Thoracic aorta (tissue), 2 donors: ENCODE data around the gene COX18. TPM values are rescaled to one million over a fixed set of nuclear protein-coding genes. Genes with fewer than 3 reads are reported as not detected.

Experiments
- ATAC-seq: fragments of 150-250 bp; one replicate; pipeline ENCODE4 v1.8.0; 2017; ENCODE audit warnings: low read depth; ENCODE audit not compliant: insufficient number of reproducible peaks, low FRiP score
- DNase-seq: peaks from one replicate; pipeline ENCODE4 v3.0.0-alpha.2; 2020; ENCODE audit warnings: low spot score
- H3K27ac ChIP-seq, 2 donors: fragments of 200-600 bp; sonication (generic); 1 replicate in 1 of 2; 2 replicates in 1 of 2; pipeline ENCODE4 v1.5.1; 2016; ENCODE audit warnings: mild to moderate bottlenecking in 2 of 2, moderate library complexity in 2 of 2
- H3K27me3 ChIP-seq: fragments of 200-600 bp; sonication (generic); replicated peaks from 2 replicates; pipeline ENCODE4 v1.6.0; 2016; ENCODE audit warnings: mild to moderate bottlenecking; ENCODE audit not compliant: insufficient read depth
- H3K36me3 ChIP-seq: fragments of 200-600 bp; sonication (generic); one replicate; pipeline ENCODE4 v1.5.1; 2016
- H3K4me1 ChIP-seq, 2 donors: fragments of 200-600 bp; sonication (generic); 1 replicate in 1 of 2; 2 replicates in 1 of 2; pipeline versions ENCODE4 v1.5.1 to v1.6.0; 2016; ENCODE audit warnings: low read depth in 2 of 2, mild to moderate bottlenecking in 1 of 2; ENCODE audit not compliant: control insufficient read depth in 1 of 2
- H3K4me3 ChIP-seq: fragments of 200-600 bp; sonication (generic); 2 replicates; pipeline ENCODE4 v1.5.1; 2016; ENCODE audit warnings: mild to moderate bottlenecking
- H3K9me3 ChIP-seq: fragments of 200-600 bp; sonication (generic); 2 replicates; pipeline ENCODE4 v1.5.1; 2016
- total RNA-seq, 2 donors: library from RNA; depleted of rRNA; stranded (reverse); fragments of >200 nt; gene quantifications; one replicate each; pipeline versions ENCODE4 v1.1.0 to v1.2.3, GENCODE V29; 2016
- TF ChIP-seq, protein P1 (sequence below): fragments of 200-600 bp; sonication (generic); IDR thresholded peaks from one replicate; pipeline ENCODE4 v1.5.1; 2019; ENCODE audit warnings: antibody characterized with exemption

COX18 gene, protein sequence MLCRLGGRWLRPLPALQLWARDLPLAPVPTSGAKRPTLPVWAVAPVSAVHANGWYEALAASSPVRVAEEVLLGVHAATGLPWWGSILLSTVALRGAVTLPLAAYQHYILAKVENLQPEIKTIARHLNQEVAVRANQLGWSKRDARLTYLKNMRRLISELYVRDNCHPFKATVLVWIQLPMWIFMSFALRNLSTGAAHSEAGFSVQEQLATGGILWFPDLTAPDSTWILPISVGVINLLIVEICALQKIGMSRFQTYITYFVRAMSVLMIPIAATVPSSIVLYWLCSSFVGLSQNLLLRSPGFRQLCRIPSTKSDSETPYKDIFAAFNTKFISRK
- total RNA-seq: 10 to 100 TPM; 10.9 to 16.5 TPM

DNA sequence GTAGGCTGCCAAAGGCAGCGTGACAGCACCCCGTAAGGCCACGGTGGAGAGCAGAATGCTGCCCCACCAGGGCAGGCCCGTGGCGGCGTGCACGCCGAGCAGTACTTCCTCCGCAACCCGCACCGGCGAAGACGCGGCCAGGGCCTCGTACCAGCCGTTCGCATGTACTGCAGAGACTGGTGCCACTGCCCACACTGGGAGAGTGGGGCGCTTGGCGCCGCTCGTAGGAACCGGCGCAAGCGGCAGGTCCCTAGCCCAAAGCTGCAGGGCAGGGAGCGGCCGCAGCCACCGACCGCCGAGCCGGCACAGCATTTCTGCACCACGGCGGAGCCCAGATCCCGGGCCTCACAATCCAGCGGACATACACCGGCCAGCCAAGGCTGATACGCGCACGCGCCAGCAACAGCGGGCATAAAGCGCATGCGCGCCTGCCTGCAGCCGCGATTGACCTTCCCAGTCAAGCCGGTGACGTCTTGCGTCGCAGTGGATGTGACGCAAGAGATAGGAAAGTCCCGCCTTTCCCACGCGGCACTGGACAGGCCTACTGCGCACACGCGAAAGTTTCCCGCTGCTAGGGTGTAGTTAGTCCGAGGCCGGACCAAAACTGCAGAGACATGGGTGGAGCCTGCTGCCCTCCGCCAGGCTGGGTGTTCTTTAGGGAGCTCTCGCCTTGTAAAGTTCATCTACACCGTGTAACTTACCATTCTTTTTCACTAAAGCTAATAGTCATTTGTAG lies at the start of gene COX18:
Gene COX18, minus strand, starts transcription at position 379 of the 736 bp plus-strand sequence. Its CDS starts 67 bp downstream, at position 312.
- DNase-seq (peak; percentile 91), ATAC-seq (peak; percentile 98)
- Histone ChIP-seq H3K27ac (peak within 1 kb of the TSS; percentile 91 to 92), H3K36me3 (no peaks in the 10 kb centered on the region), H3K9me3 (no peaks in the 10 kb centered on the region), H3K4me1 (peaks cover 5 to 23% of the 10 kb centered on the region in 2 donors), H3K27me3 (no peaks in the 10 kb centered on the region), H3K4me3 (peak within 1 kb of the TSS; percentile 88)
- TF ChIP-seq, protein P1, sequence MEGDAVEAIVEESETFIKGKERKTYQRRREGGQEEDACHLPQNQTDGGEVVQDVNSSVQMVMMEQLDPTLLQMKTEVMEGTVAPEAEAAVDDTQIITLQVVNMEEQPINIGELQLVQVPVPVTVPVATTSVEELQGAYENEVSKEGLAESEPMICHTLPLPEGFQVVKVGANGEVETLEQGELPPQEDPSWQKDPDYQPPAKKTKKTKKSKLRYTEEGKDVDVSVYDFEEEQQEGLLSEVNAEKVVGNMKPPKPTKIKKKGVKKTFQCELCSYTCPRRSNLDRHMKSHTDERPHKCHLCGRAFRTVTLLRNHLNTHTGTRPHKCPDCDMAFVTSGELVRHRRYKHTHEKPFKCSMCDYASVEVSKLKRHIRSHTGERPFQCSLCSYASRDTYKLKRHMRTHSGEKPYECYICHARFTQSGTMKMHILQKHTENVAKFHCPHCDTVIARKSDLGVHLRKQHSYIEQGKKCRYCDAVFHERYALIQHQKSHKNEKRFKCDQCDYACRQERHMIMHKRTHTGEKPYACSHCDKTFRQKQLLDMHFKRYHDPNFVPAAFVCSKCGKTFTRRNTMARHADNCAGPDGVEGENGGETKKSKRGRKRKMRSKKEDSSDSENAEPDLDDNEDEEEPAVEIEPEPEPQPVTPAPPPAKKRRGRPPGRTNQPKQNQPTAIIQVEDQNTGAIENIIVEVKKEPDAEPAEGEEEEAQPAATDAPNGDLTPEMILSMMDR: no peak

DNA sequence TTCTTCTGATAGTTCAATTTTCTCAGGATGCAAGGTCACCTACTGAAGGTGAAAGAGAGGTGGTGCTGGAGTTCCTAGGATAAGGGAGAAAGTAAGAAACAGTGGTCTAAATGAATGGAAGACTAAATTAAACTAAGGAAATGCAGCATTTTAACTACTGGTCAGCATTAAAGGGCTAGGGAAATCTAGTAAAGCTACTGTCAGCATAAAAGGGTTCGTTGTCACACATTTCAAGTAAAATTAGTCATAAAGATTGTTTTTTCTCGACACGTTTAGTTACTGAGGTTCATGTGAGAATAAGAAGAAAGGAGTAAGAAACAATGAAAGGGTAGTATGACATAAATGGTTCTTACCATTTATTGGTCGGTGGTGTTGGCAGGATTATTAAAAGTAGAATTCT lies 40.0 kb upstream of the COX18 start:
- Histone ChIP-seq H3K4me3 (no peak overlapping the region), H3K27me3 (no peaks in the 10 kb centered on the region), H3K27ac (no peak overlapping the region), H3K4me1 (no peaks in the 10 kb centered on the region), H3K36me3 (peaks cover 19% of the 10 kb centered on the region), H3K9me3 (no peaks in the 10 kb centered on the region)
- ATAC-seq: no peak
- DNase-seq: no peak
- TF ChIP-seq, protein P1: no peak

DNA sequence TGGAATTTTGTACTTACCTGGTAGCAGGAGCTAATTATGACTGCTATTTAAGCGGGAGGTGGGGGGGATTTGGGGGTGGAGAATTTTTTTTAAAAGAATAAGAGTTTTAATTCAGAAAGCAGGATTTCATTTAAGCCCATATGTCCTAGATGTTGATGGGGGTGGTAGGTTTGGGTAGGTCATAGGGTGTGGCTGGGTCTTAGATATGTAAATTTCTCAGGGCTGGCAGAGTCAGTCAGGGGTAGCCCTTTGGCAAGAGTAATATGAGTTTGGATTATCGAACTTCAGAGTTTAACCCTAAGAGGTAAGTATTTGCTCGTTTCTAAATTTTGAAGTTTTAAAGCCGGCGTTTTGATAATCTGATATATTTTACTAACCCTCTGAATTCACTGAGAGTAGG lies 35.2 kb upstream of the COX18 start:
- Histone ChIP-seq H3K4me3 (no peak overlapping the region), H3K4me1 (no peaks in the 10 kb centered on the region), H3K27ac (no peak overlapping the region), H3K36me3 (peaks cover 26% of the 10 kb centered on the region), H3K9me3 (no peaks in the 10 kb centered on the region), H3K27me3 (no peaks in the 10 kb centered on the region)
- TF ChIP-seq, protein P1: no peak
- DNase-seq (no peak), ATAC-seq (no peak)

DNA sequence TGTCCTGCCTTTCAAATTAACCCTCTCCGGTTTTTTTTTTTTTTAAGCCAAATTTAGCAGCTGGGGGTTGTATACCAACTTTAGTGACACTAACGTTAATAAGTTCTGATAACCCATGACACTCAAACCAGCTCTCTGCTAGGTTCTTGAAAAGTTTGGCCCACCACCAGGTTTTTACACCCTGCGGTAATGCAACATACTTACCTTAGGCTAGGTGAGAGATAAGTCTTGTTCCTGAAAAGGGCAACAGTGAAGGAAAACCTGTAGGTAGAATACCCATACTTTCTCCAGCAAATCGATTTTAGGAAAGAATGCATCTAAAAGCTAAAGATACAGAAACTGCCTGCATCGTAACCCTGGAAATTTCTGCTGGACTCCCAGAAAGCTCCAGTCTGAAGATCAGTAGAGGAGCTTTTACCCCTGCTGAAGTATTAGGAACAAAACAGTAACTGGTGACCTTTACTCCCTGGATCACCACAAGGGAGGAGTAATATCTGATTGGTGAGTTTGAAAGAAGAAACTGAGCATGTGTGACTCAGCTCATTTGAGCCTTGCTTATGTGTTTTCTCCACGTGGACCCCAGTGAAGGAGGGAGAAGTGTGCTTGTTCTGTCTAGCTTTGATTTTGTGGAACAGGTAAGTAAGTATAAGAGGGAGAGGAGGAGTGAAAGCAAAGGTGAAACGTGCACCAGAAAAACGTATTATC lies 34.4 kb upstream of the COX18 start:
- Histone ChIP-seq H3K27ac (no peak overlapping the region), H3K27me3 (no peaks in the 10 kb centered on the region), H3K4me1 (no peaks in the 10 kb centered on the region), H3K36me3 (peaks cover 29% of the 10 kb centered on the region), H3K9me3 (no peaks in the 10 kb centered on the region), H3K4me3 (no peak overlapping the region)
- DNase-seq (no peak), ATAC-seq (no peak)
- TF ChIP-seq, protein P1: no peak

DNA sequence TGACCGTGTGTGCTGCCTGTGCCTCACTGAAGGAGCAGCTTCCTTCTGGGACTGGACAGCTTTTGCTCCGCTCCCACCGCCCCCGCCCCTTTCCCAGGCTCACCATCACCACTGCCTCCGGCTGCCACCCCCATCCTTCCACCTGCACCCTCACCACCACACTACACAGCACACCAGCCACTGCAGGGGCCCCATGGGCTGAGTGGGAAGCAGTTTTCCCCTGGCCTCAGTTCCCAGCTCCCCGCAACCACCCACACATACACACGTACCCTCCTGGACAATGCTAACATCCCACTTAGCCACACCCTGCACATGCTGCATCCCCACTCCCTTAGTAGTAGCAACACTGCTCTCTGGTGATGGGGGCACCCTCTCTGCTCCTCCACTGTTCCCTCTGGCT lies 29.6 kb upstream of the COX18 start:
- ATAC-seq (no peak), DNase-seq (no peak)
- Histone ChIP-seq H3K36me3 (peaks cover 35% of the 10 kb centered on the region), H3K27ac (no peak overlapping the region), H3K4me1 (no peaks in the 10 kb centered on the region), H3K27me3 (no peaks in the 10 kb centered on the region), H3K9me3 (no peaks in the 10 kb centered on the region), H3K4me3 (no peak overlapping the region)
- TF ChIP-seq, protein P1: no peak
